SJCRH30 (cell line): ENCODE measurements around the gene ATF5. TPM values are rescaled to one million over a fixed set of nuclear protein-coding genes. Genes with fewer than 3 reads are reported as not detected.
A peak's percentile ranks its signal among the peaks of the same experiment; 100 is the strongest.
"Not testable (repeated sequence)": the region's sequence is repeated elsewhere in the genome, so short reads cannot be mapped to it uniquely, and the experiment has no call there.

ENCODE experiments used
- DNase-seq, 2 experiments: peaks; one replicate each; pipeline ENCODE4 v3.0.0-alpha.2; 2015 to 2020
- H3K27ac ChIP-seq: fragments of 250-450 bp; sonication (Bioruptor Pico); 2 replicates; pipeline ENCODE4 v1.5.1; 2020; ENCODE audit warnings: mild to moderate bottlenecking, moderate library complexity
- H3K27me3 ChIP-seq: fragments of 250-450 bp; sonication (Bioruptor Pico); 2 replicates; pipeline ENCODE4 v1.5.1; 2020; ENCODE audit warnings: mild to moderate bottlenecking, moderate library complexity
- H3K36me3 ChIP-seq: fragments of 250-450 bp; sonication (Bioruptor Pico); 2 replicates; pipeline ENCODE4 v1.5.1; 2020; ENCODE audit warnings: mild to moderate bottlenecking, moderate library complexity
- H3K4me1 ChIP-seq: fragments of 250-450 bp; sonication (Bioruptor Pico); 2 replicates; pipeline ENCODE4 v1.5.1; 2020; ENCODE audit warnings: mild to moderate bottlenecking, moderate library complexity
- H3K4me3 ChIP-seq: fragments of 250-450 bp; sonication (Bioruptor Pico); 2 replicates; pipeline ENCODE4 v1.5.1; 2020; ENCODE audit warnings: mild to moderate bottlenecking, moderate library complexity
- H3K9me3 ChIP-seq: fragments of 250-450 bp; sonication (Bioruptor Pico); replicated peaks from 2 replicates; pipeline ENCODE4 v1.5.1; 2020; ENCODE audit warnings: mild to moderate bottlenecking, moderate library complexity
- total RNA-seq: library from RNA; depleted of rRNA; stranded (reverse); fragments of >200 nt; shearing (Covaris generic); gene quantifications from 2 replicates; pipeline ENCODE4 v1.2.3, GENCODE V29; 2014

The ATF5 gene
- total RNA-seq, 1 experiment from 2014 or later, result 8.9 TPM

DNA sequence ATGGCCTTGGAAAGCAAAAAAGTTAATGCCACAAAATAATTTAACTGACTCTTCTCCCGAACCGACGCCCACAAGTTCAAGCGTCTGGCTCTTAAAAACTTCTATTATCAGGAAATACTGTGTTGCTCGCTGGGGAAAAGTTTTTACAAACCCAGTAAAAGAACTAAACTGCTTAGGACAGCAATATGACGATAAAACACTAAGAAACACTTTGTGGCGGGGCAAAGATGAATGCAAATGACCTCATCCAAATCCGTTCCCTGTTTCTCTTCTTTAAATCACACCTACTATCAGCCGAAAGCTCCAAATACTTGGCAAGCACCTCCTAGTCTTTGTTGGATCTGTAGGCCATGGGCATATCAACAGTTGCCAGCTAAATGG is 27.1 kb downstream of the ATF5 start:
- H3K4me3 ChIP-seq, result peak overlapping the region; percentile 53
- H3K36me3 ChIP-seq, result no peaks in the 10 kb centered on the region
- peak overlapping the region; percentile 97 for H3K27ac ChIP-seq
- peaks cover 32% of the 10 kb centered on the region for H3K4me1 ChIP-seq
- H3K9me3 ChIP-seq, result no peaks in the 10 kb centered on the region
- no peak for DNase-seq
- H3K27me3 ChIP-seq, result peaks cover 3% of the 10 kb centered on the region

DNA sequence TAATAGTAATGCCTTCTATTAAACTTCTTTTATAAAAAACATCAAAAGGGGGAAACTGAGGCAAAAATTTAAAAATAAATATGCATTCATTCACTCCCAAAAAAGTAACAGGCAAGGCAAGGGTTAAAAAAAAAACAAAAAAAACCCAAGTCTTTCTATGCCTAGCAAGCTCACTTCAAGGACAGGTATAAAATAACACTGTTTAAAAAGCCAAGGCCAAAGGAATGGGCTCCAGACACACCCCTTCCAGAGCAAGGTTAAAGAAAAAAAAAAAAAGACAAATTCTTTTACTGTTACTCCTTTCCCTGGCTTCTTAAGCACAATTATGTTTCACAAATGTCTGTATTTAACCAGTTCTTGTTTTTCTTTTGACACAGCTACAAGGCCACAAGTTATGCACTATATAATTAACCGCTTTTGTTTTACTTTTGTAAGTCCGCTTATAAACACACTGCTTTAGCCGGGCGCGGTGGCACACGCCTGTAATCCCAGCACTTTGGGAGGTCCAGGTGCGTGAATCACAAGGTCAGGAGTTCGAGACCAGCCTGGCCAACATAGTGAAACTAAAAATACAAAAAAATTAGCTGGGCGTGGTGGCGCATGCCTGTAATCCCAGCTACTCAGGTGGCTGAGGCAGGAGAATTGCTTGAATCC is 28.4 kb downstream of the ATF5 start:
- DNase-seq, result peak in 1 of 2 experiments; percentile 15
- Histone ChIP-seq H3K36me3 (no peaks in the 10 kb centered on the region), H3K4me3 (no peak overlapping the region), H3K4me1 (peaks cover 32% of the 10 kb centered on the region), H3K9me3 (no peaks in the 10 kb centered on the region), H3K27me3 (peaks cover 3% of the 10 kb centered on the region), H3K27ac (no peak overlapping the region)

- not testable (repeated sequence) for H3K4me3 ChIP-seq, H3K36me3 ChIP-seq, H3K9me3 ChIP-seq, H3K27ac ChIP-seq, H3K27me3 ChIP-seq
- H3K4me1 ChIP-seq, result peaks cover 27% of the 10 kb centered on the region
- DNase-seq, result peak in 1 of 2 experiments; percentile 21
Measured at GRCh38 chr19:49958144-49958543, 29.1 kb downstream of the ATF5 start.

- peaks cover 23% of the 10 kb centered on the region for H3K4me1 ChIP-seq
- H3K4me3 ChIP-seq, H3K27ac ChIP-seq: not testable (repeated sequence)
Measured at GRCh38 chr19:49958596-49958995, 29.6 kb downstream of the ATF5 start.

DNA sequence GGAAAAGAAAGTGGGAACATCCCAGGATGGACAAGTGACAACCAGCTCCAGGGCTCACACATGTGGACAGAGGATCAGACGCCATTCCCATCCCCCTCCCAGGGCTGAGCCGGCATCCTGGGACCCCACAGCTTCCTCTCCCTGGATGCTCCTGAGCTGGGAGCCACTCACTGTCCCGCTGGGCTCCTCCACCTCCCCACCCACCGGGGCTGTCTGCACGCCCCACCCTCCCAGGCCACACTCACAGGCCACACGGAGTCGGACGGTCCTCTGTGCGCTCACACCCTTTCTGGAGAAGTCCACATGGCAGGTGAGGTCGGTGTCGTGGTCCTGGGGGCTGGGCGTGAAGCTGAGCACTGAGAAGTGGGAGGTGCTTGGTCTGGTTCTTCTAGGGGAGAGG is 30.9 kb downstream of the ATF5 start:
- H3K4me1 ChIP-seq, result peaks cover 14% of the 10 kb centered on the region
- not testable (repeated sequence) for H3K27ac ChIP-seq, H3K27me3 ChIP-seq, H3K9me3 ChIP-seq, H3K36me3 ChIP-seq, DNase-seq, H3K4me3 ChIP-seq

More at GRCh38 chr19:49958596-49958995, 29.6 kb downstream of the ATF5 start:
- DNase-seq, H3K9me3 ChIP-seq, H3K27me3 ChIP-seq, H3K36me3 ChIP-seq: not testable (repeated sequence)

GRCh38 chr19:49960980-49961379 is 32.0 kb downstream of the ATF5 start, which contains the start of gene SIGLEC11:
TSS of gene SIGLEC11 (minus strand) at chr19:49961172. CDS start at chr19:49961081, 91 bp downstream.
- DNase-seq, H3K4me3 ChIP-seq, H3K36me3 ChIP-seq, H3K9me3 ChIP-seq, H3K27ac ChIP-seq, H3K27me3 ChIP-seq: not testable (repeated sequence)
- H3K4me1 ChIP-seq, result peaks cover 13% of the 10 kb centered on the region

DNA sequence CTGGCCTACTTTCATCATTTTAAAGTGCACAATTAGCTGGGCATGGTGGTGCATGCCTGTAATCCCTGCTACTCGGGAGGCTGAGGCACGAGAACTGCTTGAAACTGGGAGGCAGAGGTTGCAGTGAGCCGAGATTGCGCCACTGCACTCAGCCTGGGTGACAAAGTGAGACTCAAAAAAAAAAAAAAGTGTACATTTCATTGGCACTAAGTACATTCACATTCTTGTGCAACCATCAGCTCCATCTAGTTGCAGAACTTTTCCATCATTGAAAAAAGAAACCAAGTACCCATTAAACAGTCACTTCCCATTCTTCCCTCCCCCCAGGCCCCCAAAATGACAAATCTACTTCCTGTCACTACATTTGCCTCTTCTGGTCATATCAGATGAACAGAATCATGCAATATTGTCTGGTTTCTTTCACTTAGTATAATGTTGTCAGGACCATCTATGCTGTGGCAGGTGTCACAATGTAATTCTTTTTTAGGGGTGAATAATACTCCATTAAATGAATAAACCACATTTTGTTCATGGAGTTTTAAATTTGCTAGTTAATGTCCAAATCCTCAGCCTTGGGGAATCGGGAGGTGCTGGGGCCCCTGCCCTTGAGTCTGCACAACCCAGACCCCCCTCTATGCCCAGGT is 39.4 kb downstream of the ATF5 start:
- no peaks in the 10 kb centered on the region for H3K9me3 ChIP-seq
- no peak for DNase-seq
- 0 out of 2 replicates have a peak, but pooled peaks cover 4% of the 10 kb centered on the region for H3K27me3 ChIP-seq

DNA sequence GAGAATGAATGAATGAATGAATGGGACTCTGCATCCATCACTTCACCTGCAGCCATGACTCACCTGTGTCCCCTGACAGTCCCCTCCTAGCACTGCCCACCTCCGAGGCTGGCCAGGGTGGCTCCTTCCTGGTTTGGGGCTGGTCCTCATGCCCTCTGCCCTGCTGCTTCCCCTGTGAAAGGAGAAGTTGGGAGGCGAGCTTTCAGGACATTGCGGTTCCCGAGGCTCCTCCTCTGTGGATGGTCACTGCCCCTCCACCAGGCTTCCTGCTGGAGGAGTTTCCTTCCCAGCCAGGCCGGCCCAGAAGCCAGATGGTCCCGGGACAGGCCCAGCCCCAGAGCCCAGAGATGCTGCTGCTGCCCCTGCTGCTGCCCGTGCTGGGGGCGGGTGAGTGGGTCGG is 40.4 kb downstream of the ATF5 start:
- DNase-seq, H3K27ac ChIP-seq, H3K4me3 ChIP-seq, H3K36me3 ChIP-seq, H3K27me3 ChIP-seq, H3K9me3 ChIP-seq, H3K4me1 ChIP-seq: not testable (repeated sequence)

More for the DNA sequence above, 39.4 kb downstream of the ATF5 start:
- no peaks in the 10 kb centered on the region for H3K36me3 ChIP-seq
- H3K4me3 ChIP-seq, result no peak overlapping the region
- H3K4me1 ChIP-seq, result no peaks in the 10 kb centered on the region
- no peak overlapping the region for H3K27ac ChIP-seq

DNA sequence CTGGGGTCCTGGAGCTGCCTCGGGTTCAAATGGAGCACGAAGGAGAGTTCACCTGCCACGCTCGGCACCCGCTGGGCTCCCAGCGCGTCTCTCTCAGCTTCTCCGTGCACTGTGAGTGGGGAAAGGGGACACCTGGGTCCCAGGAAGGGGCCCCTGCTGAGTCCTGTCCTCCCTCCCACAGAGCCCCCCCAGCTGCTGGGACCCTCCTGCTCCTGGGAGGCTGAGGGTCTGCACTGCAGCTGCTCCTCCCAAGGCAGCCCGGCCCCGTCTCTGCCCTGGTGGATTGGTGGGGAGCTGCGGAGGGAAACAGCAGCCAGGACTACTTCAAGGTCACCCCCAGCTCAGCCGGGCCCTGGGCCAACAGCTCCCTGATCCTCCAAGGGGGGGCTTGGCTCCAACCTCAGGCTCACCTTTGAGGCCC is 43.0 kb downstream of the ATF5 start:
- Histone ChIP-seq H3K27me3 (0 out of 2 replicates have a peak, but pooled peaks cover 4% of the 10 kb centered on the region), H3K4me1 (no peaks in the 10 kb centered on the region), H3K4me3 (no peak overlapping the region), H3K36me3 (no peaks in the 10 kb centered on the region), H3K27ac (no peak overlapping the region), H3K9me3 (no peaks in the 10 kb centered on the region)
- DNase-seq, result no peak

GRCh38 chr19:49972841-49973240 is 43.8 kb downstream of the ATF5 start:
- Histone ChIP-seq H3K9me3 (no peaks in the 10 kb centered on the region), H3K4me1 (no peaks in the 10 kb centered on the region), H3K36me3 (no peaks in the 10 kb centered on the region), H3K27ac (no peak overlapping the region), H3K4me3 (no peak overlapping the region), H3K27me3 (0 out of 2 replicates have a peak, but pooled peaks cover 4% of the 10 kb centered on the region)
- DNase-seq, result no peak

DNA sequence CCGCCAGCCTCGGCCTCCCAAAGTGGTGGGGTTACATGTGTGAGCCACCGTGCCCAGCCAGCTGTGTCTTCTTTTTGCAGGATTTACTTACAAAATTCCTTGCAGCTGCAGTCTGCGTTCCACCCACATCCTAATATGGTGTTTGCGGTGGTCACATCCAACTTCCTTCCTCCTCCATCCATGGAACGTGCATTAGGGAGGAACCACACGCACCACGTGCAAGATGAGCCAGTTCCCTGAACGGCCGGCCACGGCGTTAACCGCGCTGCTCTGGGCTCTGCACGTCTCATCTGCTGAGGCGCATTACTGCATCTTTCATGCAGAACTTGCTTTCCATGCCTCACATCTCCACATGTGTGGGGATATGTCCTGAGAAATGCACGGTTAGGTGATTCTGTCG is 45.0 kb downstream of the ATF5 start:
- Histone ChIP-seq H3K4me3 (no peak overlapping the region), H3K9me3 (no peaks in the 10 kb centered on the region), H3K4me1 (no peaks in the 10 kb centered on the region), H3K27ac (no peak overlapping the region), H3K36me3 (no peaks in the 10 kb centered on the region), H3K27me3 (0 out of 2 replicates have a peak, but pooled peaks cover 3% of the 10 kb centered on the region)
- no peak for DNase-seq

DNA sequence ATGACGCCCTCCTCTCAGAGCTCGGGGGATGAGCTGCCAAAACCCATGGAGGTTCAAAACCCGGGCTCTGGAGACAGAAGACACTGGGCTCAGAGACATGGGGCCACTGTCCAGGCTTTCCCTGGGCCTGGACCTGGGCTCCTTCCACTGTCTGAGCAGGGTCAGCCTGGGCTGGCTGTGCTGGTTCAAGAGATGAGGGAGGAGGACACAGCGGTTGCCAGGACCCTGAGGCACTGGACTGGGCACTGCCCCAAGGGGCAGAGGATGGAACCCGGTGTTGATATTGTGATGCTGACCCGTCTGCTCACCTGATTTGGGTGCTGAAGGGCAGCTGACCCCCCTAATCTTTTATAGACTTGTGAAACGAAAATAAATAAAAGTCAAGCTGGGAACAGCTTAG is 46.0 kb downstream of the ATF5 start:
- no peak for DNase-seq

DNA sequence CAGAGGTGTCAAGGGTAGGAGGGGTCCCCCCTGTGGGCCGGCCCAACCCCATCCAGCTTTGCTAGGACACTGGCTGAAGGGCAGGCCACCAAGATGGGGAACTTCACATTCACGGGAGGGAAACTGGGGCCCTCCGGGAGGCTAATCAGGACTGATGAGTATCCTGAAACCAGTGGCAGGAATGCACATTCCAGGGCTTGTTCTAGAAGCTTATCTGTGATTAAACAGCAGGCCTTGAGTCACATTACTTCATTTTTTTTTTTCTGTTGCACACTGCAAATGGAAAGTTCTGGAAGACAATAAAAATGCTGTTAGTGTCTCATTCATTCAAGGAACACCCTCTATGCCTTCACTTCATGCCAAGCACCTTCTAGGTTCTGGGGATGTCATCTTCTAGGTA is 47.5 kb downstream of the ATF5 start:
- DNase-seq, result no peak
- H3K4me3 ChIP-seq, result no peak overlapping the region
- no peaks in the 10 kb centered on the region for H3K9me3 ChIP-seq
- H3K36me3 ChIP-seq, result no peaks in the 10 kb centered on the region
- H3K27me3 ChIP-seq, result no peaks in the 10 kb centered on the region
- H3K27ac ChIP-seq, result no peak overlapping the region
- no peaks in the 10 kb centered on the region for H3K4me1 ChIP-seq

More for the DNA sequence above, 46.0 kb downstream of the ATF5 start:
- Histone ChIP-seq H3K27ac (no peak overlapping the region), H3K4me3 (no peak overlapping the region), H3K9me3 (no peaks in the 10 kb centered on the region), H3K36me3 (no peaks in the 10 kb centered on the region), H3K27me3 (no peaks in the 10 kb centered on the region), H3K4me1 (no peaks in the 10 kb centered on the region)

DNA sequence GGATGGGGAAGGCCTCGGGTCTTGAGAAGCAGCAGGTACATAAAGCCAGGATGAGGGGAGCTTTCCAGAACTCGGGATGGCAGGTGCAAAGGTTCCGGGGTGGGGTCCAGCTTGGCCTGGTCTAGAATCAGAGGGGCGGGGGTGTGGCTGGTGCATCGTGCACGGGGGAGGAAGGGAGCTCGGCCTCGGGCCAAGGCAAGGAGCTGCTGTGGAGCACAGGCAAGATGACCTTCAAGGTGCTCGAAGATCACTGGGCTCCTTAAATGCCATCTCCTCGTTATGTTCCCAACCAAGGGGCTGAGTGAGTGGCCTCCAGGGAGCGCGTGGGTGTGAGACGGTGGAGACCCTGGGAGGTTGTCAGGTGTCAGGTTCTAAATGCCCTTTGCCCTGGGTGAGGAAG is 48.1 kb downstream of the ATF5 start:
- no peak overlapping the region for H3K4me3 ChIP-seq
- no peaks in the 10 kb centered on the region for H3K36me3 ChIP-seq
- H3K27ac ChIP-seq, result no peak overlapping the region
- no peaks in the 10 kb centered on the region for H3K4me1 ChIP-seq
- no peaks in the 10 kb centered on the region for H3K9me3 ChIP-seq
- no peak for DNase-seq
- H3K27me3 ChIP-seq, result no peaks in the 10 kb centered on the region

DNA sequence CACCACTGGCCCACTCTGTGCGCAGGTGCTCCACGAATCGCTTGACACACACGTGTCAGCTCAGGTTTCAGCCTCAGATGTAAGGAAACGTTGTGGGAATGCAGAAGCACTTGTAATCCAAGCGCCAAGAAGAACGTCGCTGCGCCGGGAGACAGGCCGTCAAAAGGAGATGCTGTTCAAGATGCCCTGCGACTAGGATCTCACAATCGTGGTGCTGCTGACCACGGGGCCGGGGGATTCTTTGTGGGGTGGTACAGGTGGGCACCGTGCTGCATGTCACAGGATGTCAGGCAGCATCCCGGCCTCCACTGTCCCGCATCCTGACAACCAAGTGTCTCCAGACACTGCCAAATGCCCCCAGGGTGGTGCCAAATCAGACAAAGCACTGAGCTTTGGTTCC is 48.9 kb downstream of the ATF5 start:
- Histone ChIP-seq H3K9me3 (no peaks in the 10 kb centered on the region), H3K27ac (no peak overlapping the region), H3K36me3 (no peaks in the 10 kb centered on the region), H3K4me1 (no peaks in the 10 kb centered on the region), H3K4me3 (no peak overlapping the region), H3K27me3 (no peaks in the 10 kb centered on the region)
- DNase-seq, result no peak

DNA sequence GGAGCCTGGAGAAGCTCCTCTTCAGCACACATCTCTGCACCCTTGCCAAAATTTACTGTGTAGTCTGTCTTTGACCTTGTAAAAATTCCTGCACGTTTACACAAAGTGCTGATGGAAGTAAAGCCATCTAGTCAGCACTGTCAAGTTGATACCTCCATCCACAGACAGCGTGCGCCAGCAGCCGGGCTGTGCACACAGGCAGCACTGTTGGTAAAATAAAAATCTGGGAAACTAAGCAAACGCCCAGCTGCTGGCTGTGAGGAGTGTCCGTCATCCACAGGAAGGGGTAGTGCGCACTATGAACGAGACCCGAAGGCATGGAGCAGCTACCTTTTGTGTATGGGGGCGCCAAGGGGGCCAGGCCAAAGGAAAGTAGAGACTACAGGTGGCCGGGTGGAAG is 49.3 kb downstream of the ATF5 start:
- H3K36me3 ChIP-seq, result no peaks in the 10 kb centered on the region
- H3K27me3 ChIP-seq, result no peaks in the 10 kb centered on the region
- no peak overlapping the region for H3K4me3 ChIP-seq
- no peaks in the 10 kb centered on the region for H3K4me1 ChIP-seq
- H3K9me3 ChIP-seq, result no peaks in the 10 kb centered on the region
- DNase-seq, result no peak
- H3K27ac ChIP-seq, result no peak overlapping the region
